K562 treated with DMSO at 1 percent for 24 hours (cell line): Measurements from ENCODE around the gene UBQLN2. TPM values are rescaled to one million over a fixed set of nuclear protein-coding genes. Genes with fewer than 3 reads are reported as not detected.

Experiments
- total RNA-seq: library from RNA; unstranded; fragments of 300-600 nt; gene quantifications from 2 replicates; pipeline ENCODE4 v1.2.3, GENCODE V29; 2022; ENCODE audit warnings: low read depth; ENCODE audit not compliant: insufficient read depth

The UBQLN2 gene
- total RNA-seq = 13.9 and 15.7 TPM in 2 replicates

GRCh38 chrX:56563231-56564161 lies at the start of gene UBQLN2:
Gene UBQLN2, plus strand, starts transcription at chrX:56563627. Its CDS starts 247 bp downstream, at chrX:56563874.

Other genes with a start within 250 kb of the UBQLN2 start
- 10.0 and 11.6 TPM in 2 replicates for gene NBDY, start 165.6 kb downstream of the UBQLN2 start, total RNA-seq